Ishikawa (cell line): ENCODE data around the gene PALLD.

Experiments
- CREB1 ChIP-seq: IDR thresholded peaks from 2 replicates; pipeline ENCODE4 v1.6.1; 2012; ENCODE audit warnings: low read depth
- RAD21 ChIP-seq: IDR thresholded peaks from 2 replicates; pipeline ENCODE4 v1.6.1; 2012; ENCODE audit warnings: low read depth

- TF ChIP-seq RAD21 (no peak), CREB1 (no peak)
Measured at GRCh38 chr4:168717847-168718246, 221.0 kb downstream of the PALLD start.
